GM12878 (cell line): ENCODE data around the gene NINJ1. TPM values are rescaled to one million over a fixed set of nuclear protein-coding genes. Genes with fewer than 3 reads are reported as not detected.

Source experiments
- ATAC-seq: fragments of 200-7000 bp; cut with Tn5 transposase; 3 replicates; pipeline ENCODE4 v1.9.1; 2020; ENCODE audit warnings: mild to moderate bottlenecking, moderate library complexity
- BruUV-seq: library from RNA; stranded (reverse); fragments of 400-500 nt; replicated peaks from 2 replicates; lab custom pipeline; 2021; lab: Mats Ljungman, UMichigan
- CTCF ChIA-PET: fragments of 300-600 bp; sonication (Branson Sonifier 250); formaldehyde crosslinking; extraction: SDS; loops from one replicate; lab custom pipeline; 2021; ENCODE audit warnings: inconsistent platforms; lab: Yijun Ruan, JAX
- POLR2A ChIA-PET: fragments of 350-600 bp; formaldehyde crosslinking; extraction: SDS; loops from one replicate; lab custom pipeline; 2021; ENCODE audit warnings: inconsistent platforms; lab: Charles Lee
- RAD21 ChIA-PET: fragments of 300-600 bp; sonication (Branson Sonifier 250); formaldehyde crosslinking; loops from one replicate; lab custom pipeline; 2023; ENCODE audit warnings: antibody characterized with exemption; ENCODE audit not compliant: unreplicated experiment; lab: Charles Lee
- SMC1A ChIA-PET: fragments of 300-600 bp; sonication (Branson Sonifier 250); formaldehyde crosslinking; loops from one replicate; lab custom pipeline; 2023; ENCODE audit not compliant: unreplicated experiment, uncharacterized antibody; lab: Charles Lee
- DNase-seq: peaks from one replicate; pipeline ENCODE4 v3.0.0-alpha.2; 2011; ENCODE audit warnings: low read depth, low spot score
- FAIRE-seq: peaks from 3 replicates; lab custom pipeline; 2011; peaks lifted over from hg19 to GRCh38; lab: Jason Lieb, UNC
- H2AFZ ChIP-seq: 2 replicates; pipeline ENCODE4 v1.6.0; 2011; ENCODE audit warnings: low read depth, low read length, control low read depth; ENCODE audit not compliant: control insufficient read depth
- H3K27ac ChIP-seq: 2 replicates; pipeline ENCODE4 v1.5.1; 2011; ENCODE audit warnings: control low read depth; ENCODE audit not compliant: control insufficient read depth, insufficient read depth
- H3K27me3 ChIP-seq, 2 experiments: replicated peaks in 1 of 2; 2 replicates each; pipeline versions ENCODE4 v1.6.0 to v1.6.1; 2011; ENCODE audit warnings: low read length in 1 of 2; ENCODE audit not compliant: control insufficient read depth in 2 of 2, insufficient read depth in 2 of 2
- H3K36me3 ChIP-seq, 2 experiments: 2 replicates each; pipeline ENCODE4 v1.5.1; 2011; ENCODE audit warnings: low read length in 1 of 2; ENCODE audit not compliant: control insufficient read depth in 2 of 2, insufficient read depth in 2 of 2
- H3K4me1 ChIP-seq: 2 replicates; pipeline ENCODE4 v1.6.1; 2011; ENCODE audit warnings: mild to moderate bottlenecking, low read length, moderate library complexity, mixed read lengths; ENCODE audit not compliant: control insufficient read depth, insufficient read depth
- H3K4me2 ChIP-seq: 2 replicates; pipeline ENCODE4 v1.6.0; 2011; ENCODE audit warnings: control low read depth; ENCODE audit not compliant: control insufficient read depth, insufficient read depth
- H3K4me3 ChIP-seq: fragments of 200-600 bp; sonication (generic); 2 replicates; pipeline ENCODE4 v1.5.1; 2016
- H3K79me2 ChIP-seq: 2 replicates; pipeline ENCODE4 v1.6.0; 2011; ENCODE audit warnings: low read length; ENCODE audit not compliant: control insufficient read depth, insufficient read depth
- H3K9ac ChIP-seq: 2 replicates; pipeline ENCODE4 v1.8.0; 2011; ENCODE audit warnings: low read length, control low read depth, mixed read lengths; ENCODE audit not compliant: control insufficient read depth, insufficient read depth
- H3K9me3 ChIP-seq: replicated peaks from 3 replicates; pipeline ENCODE4 v1.5.1; 2011; ENCODE audit warnings: mild to moderate bottlenecking, low read length; ENCODE audit not compliant: control insufficient read depth, insufficient read depth
- H4K20me1 ChIP-seq: 2 replicates; pipeline ENCODE4 v1.6.0; 2011; ENCODE audit not compliant: control insufficient read depth, insufficient read depth
- BACH1 ChIP-seq: fragments of 450-650 bp; IDR thresholded peaks from 2 replicates; pipeline ENCODE4 v1.6.1; 2017; ENCODE audit warnings: mild to moderate bottlenecking, borderline replicate concordance
- BHLHE40 ChIP-seq, 2 experiments: fragments of 450-650 bp in 1 of 2; IDR thresholded peaks; 2 replicates each; pipeline ENCODE4 v1.6.1; 2011 to 2017; ENCODE audit warnings: low read depth in 2 of 2, borderline replicate concordance in 1 of 2, improper control_type of control experiment in 1 of 2, low read length in 1 of 2, mild to moderate bottlenecking in 1 of 2
- ELK1 ChIP-seq: IDR thresholded peaks from 2 replicates; pipeline ENCODE4 v1.6.1; 2012; ENCODE audit warnings: low read depth, low read length, improper control_type of control experiment
- IKZF1 ChIP-seq: fragments of 450-650 bp; conservative IDR thresholded peaks from 2 replicates; pipeline ENCODE4 v1.6.1; 2017; ENCODE audit warnings: antibody characterized with exemption, mild to moderate bottlenecking
- IKZF2 ChIP-seq, 2 experiments: fragments of 450-650 bp; IDR thresholded peaks; 2 replicates each; pipeline ENCODE4 v1.6.1; 2017; ENCODE audit warnings: mild to moderate bottlenecking in 2 of 2, moderate library complexity in 2 of 2
- IRF3 ChIP-seq: fragments of 450-650 bp; IDR thresholded peaks from 2 replicates; pipeline ENCODE4 v1.6.1; 2014; ENCODE audit warnings: mild to moderate bottlenecking
- MAX ChIP-seq: IDR thresholded peaks from 2 replicates; pipeline ENCODE4 v1.6.1; 2012; ENCODE audit warnings: low read depth, low read length, improper control_type of control experiment
- MEF2B ChIP-seq: fragments of 450-650 bp; IDR thresholded peaks from 2 replicates; pipeline ENCODE4 v1.6.1; 2018; ENCODE audit warnings: mild to moderate bottlenecking, moderate library complexity; ENCODE audit not compliant: partially characterized antibody, poor library complexity, severe bottlenecking
- NR2F1 ChIP-seq: fragments of 450-650 bp; conservative IDR thresholded peaks from 2 replicates; pipeline ENCODE4 v1.6.1; 2017; ENCODE audit warnings: mild to moderate bottlenecking
- POLR2A ChIP-seq: IDR thresholded peaks from 2 replicates; pipeline ENCODE4 v1.6.1; 2011; ENCODE audit warnings: low read depth, mild to moderate bottlenecking, low read length
- SMAD1 ChIP-seq: fragments of 450-650 bp; IDR thresholded peaks from 2 replicates; pipeline ENCODE4 v1.6.1; 2018; ENCODE audit warnings: mild to moderate bottlenecking, low read depth; ENCODE audit not compliant: partially characterized antibody
- TCF3 ChIP-seq: IDR thresholded peaks from 2 replicates; pipeline ENCODE4 v1.6.1; 2012; ENCODE audit warnings: low read depth, mild to moderate bottlenecking, low read length, borderline replicate concordance; ENCODE audit not compliant: insufficient read depth
- WRNIP1 ChIP-seq: IDR thresholded peaks from 2 replicates; pipeline ENCODE4 v1.6.1; 2011; ENCODE audit warnings: low read depth, low read length, improper control_type of control experiment, borderline replicate concordance
- ZBTB33 ChIP-seq: fragments of 450-650 bp; IDR thresholded peaks from 2 replicates; pipeline ENCODE4 v1.6.1; 2017; ENCODE audit warnings: mild to moderate bottlenecking
- WGBS: methylation state at CpG from one replicate; pipeline ENCODE4 v1.1.6; 2016; ENCODE audit warnings: low lambda C conversion rate; ENCODE audit not compliant: insufficient replicate concordance, insufficient coverage; ENCODE audit errors: missing lambda C conversion rate; 5-methylcytosine and 5-hydroxymethylcytosine counted together
- in situ Hi-C: fragments of 300-500 bp; cut with MboI; formaldehyde crosslinking; loops from 9 replicates; pipeline ENCODE4 v1.14.3; 2018; ENCODE audit warnings: mixed read lengths
- intact Hi-C: fragments of 100-400 bp; cut with micrococcal nuclease; formaldehyde crosslinking; loops from one replicate; pipeline ENCODE4 v1.14.2; 2022; ENCODE audit not compliant: unreplicated experiment
- polyA plus RNA-seq, 11 experiments: library from polyadenylated mRNA; depleted of rRNA in 4 of 11; unstranded in 6 of 11; stranded (reverse) in 5 of 11; fragments of >200 nt; fragmentation: Nextera tagmentation in 4 of 11; fragmentation: Illumina TruSeq in 1 of 11; extraction: Ambion mirVana in 4 of 11; extraction: Trizol in 1 of 11; gene quantifications; 1 replicate in 1 of 11; 2 replicates in 10 of 11; pipeline versions ENCODE4 v1.2.1 to v1.2.3, GENCODE V29; 2011 to 2016; ENCODE audit warnings: inconsistent platforms in 2 of 11, missing spikeins in 2 of 11, low read depth in 1 of 11
- total RNA-seq, 4 experiments: library from RNA; depleted of rRNA in 3 of 4; stranded (reverse); fragments of >200 nt in 3 of 4; fragmentation: Illumina TruSeq in 1 of 4; extraction: Trizol in 1 of 4; gene quantifications; 2 replicates each; pipeline versions ENCODE4 v1.2.1 to v1.2.3, GENCODE V29; 2013 to 2021
- TF ChIP-seq, protein P1 (sequence below): fragments of 450-650 bp; IDR thresholded peaks from 2 replicates; pipeline ENCODE4 v1.6.1; 2017; ENCODE audit warnings: low read depth, mild to moderate bottlenecking, moderate library complexity
- TF ChIP-seq, protein P2 (sequence below): IDR thresholded peaks from 2 replicates; pipeline ENCODE4 v1.6.1; 2011; ENCODE audit warnings: low read depth, mild to moderate bottlenecking, low read length, moderate library complexity, borderline replicate concordance; ENCODE audit errors: extremely low read depth

NINJ1 gene
- total and polyA plus RNA-seq, 10 of the 15 experiments (the other 5 are each of a cell fraction or from before 2014, with no cell fraction given): 0.64 to 33.5 (median 17.1) TPM

GRCh38 chr9:93182572-93182971, 48.5 kb upstream of the NINJ1 start:
- FAIRE-seq (no peak), ATAC-seq (no peak), DNase-seq (no peak)
- no peak overlapping the region for H3K4me3 ChIP-seq
- in situ Hi-C loops (no loop called here), intact Hi-C loops (no loop called here)
- H3K9ac ChIP-seq: no peak overlapping the region
- H4K20me1 ChIP-seq: no peaks in the 10 kb centered on the region
- H3K36me3 ChIP-seq: no peaks in the 10 kb centered on the region
- H2AFZ ChIP-seq: no peak overlapping the region
- ChIA-PET SMC1A (no interaction called here), RAD21 (no interaction called here), POLR2A (no interaction called here), CTCF (interaction anchor here (0.6 kb wide), 1 partner anchor 173 kb away, joined by 4 read pairs; no protein-coding TSS in a partner anchor)
- no TSS peak for BruUV-seq
- WGBS: 40% methylated on average over 6 of the region's 6 CpGs
- H3K27me3 ChIP-seq: peaks cover 8 to 12% of the 10 kb centered on the region in 2 experiments; a peak in 3 of 4 replicates
- H3K4me2 ChIP-seq: no peak overlapping the region
- TF ChIP-seq NR2F1 (no peak), TCF3 (no peak), ZBTB33 (no peak), IKZF1 (no peak), MAX (no peak), POLR2A (no peak), SMAD1 (no peak), IRF3 (no peak), WRNIP1 (no peak), BHLHE40 (IDR thresholded peaks at IDR 0.05; ENCODE audit: borderline replicate concordance in 1 of 2, low read depth in 2 of 2, low read length in 1 of 2) (no peak), ELK1 (no peak), BACH1 (no peak), IKZF2 (IDR thresholded peaks at IDR 0.05) (no peak), MEF2B (no peak)
- TF ChIP-seq, protein P1, sequence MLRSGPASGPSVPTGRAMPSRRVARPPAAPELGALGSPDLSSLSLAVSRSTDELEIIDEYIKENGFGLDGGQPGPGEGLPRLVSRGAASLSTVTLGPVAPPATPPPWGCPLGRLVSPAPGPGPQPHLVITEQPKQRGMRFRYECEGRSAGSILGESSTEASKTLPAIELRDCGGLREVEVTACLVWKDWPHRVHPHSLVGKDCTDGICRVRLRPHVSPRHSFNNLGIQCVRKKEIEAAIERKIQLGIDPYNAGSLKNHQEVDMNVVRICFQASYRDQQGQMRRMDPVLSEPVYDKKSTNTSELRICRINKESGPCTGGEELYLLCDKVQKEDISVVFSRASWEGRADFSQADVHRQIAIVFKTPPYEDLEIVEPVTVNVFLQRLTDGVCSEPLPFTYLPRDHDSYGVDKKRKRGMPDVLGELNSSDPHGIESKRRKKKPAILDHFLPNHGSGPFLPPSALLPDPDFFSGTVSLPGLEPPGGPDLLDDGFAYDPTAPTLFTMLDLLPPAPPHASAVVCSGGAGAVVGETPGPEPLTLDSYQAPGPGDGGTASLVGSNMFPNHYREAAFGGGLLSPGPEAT: no peak
- TF ChIP-seq, protein P2, sequence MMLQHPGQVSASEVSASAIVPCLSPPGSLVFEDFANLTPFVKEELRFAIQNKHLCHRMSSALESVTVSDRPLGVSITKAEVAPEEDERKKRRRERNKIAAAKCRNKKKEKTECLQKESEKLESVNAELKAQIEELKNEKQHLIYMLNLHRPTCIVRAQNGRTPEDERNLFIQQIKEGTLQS: no peak
- no peaks in the 10 kb centered on the region for H3K4me1 ChIP-seq
- H3K9me3 ChIP-seq: no peaks in the 10 kb centered on the region
- H3K79me2 ChIP-seq: no peaks in the 10 kb centered on the region
- no peak overlapping the region for H3K27ac ChIP-seq
